WTC11 (cell line): ENCODE measurements around the gene VTA1. TPM values are rescaled to one million over a fixed set of nuclear protein-coding genes. Genes with fewer than 3 reads are reported as not detected.

Source experiments
- ATAC-seq: fragments of 200-7000 bp; cut with Tn5 transposase; 2 replicates; pipeline ENCODE4 v1.10.0; 2021; ENCODE audit warnings: mild to moderate bottlenecking, moderate library complexity
- CTCF ChIA-PET: fragments of 300-600 bp; sonication (Branson Sonifier 250); formaldehyde crosslinking; loops from one replicate; lab custom pipeline; 2021; ENCODE audit warnings: antibody characterized with exemption; lab: Charles Lee
- POLR2A ChIA-PET: fragments of 350-600 bp; sonication (Branson Sonifier 250); formaldehyde crosslinking; loops from one replicate; lab custom pipeline; 2021; ENCODE audit warnings: antibody characterized with exemption; lab: Charles Lee
- DNase-seq: peaks from one replicate; pipeline ENCODE4 v3.0.0; 2021; ENCODE audit warnings: low spot score
- H3K27ac Mint-ChIP-seq: 2 replicates; pipeline ENCODE4 v1.8.0; 2021; ENCODE audit warnings: mixed read lengths
- H3K27me3 Mint-ChIP-seq: 2 replicates; pipeline ENCODE4 v1.8.0; 2021; ENCODE audit warnings: low read depth, mild to moderate bottlenecking, moderate library complexity, mixed read lengths
- H3K36me3 Mint-ChIP-seq: 2 replicates; pipeline ENCODE4 v1.8.0; 2021; ENCODE audit warnings: mixed read lengths
- H3K4me1 Mint-ChIP-seq: 2 replicates; pipeline ENCODE4 v1.8.0; 2022; ENCODE audit warnings: mixed read lengths
- H3K4me3 Mint-ChIP-seq: 2 replicates; pipeline ENCODE4 v1.8.0; 2021; ENCODE audit warnings: mild to moderate bottlenecking, moderate library complexity, mixed read lengths
- H3K9me3 Mint-ChIP-seq: 2 replicates; pipeline ENCODE4 v1.8.0; 2021; ENCODE audit warnings: mixed read lengths
- AFF4 ChIP-seq: sonication (generic); formaldehyde crosslinking; IDR thresholded peaks from 2 replicates; pipeline ENCODE4 v1.8.1; 2023; ENCODE audit warnings: mild to moderate bottlenecking, missing genetic modification reagents, borderline replicate concordance
- ATF3 ChIP-seq: sonication (generic); formaldehyde crosslinking; conservative IDR thresholded peaks from 2 replicates; pipeline ENCODE4 v1.8.1; 2022; ENCODE audit warnings: mild to moderate bottlenecking, missing genetic modification reagents
- CDX4 ChIP-seq: fragments of 250-450 bp; sonication (Bioruptor Pico); IDR thresholded peaks from 2 replicates; pipeline ENCODE4 v1.9.0; 2021; ENCODE audit warnings: moderate library complexity, mild to moderate bottlenecking, inconsistent platforms, borderline replicate concordance
- E2F1 ChIP-seq: sonication (generic); formaldehyde crosslinking; IDR thresholded peaks from 2 replicates; pipeline ENCODE4 v1.8.0; 2022; ENCODE audit warnings: mild to moderate bottlenecking, missing genetic modification reagents
- E2F5 ChIP-seq: sonication (generic); formaldehyde crosslinking; IDR thresholded peaks from 2 replicates; pipeline ENCODE4 v1.8.1; 2022; ENCODE audit warnings: mild to moderate bottlenecking, moderate library complexity, missing genetic modification reagents
- ELF4 ChIP-seq: sonication (generic); formaldehyde crosslinking; IDR thresholded peaks from 2 replicates; pipeline ENCODE4 v1.8.1; 2022; ENCODE audit warnings: low read depth, mild to moderate bottlenecking, moderate library complexity, missing genetic modification reagents
- ETV6 ChIP-seq: sonication (generic); formaldehyde crosslinking; IDR thresholded peaks from 2 replicates; pipeline ENCODE4 v1.8.1; 2022; ENCODE audit warnings: mild to moderate bottlenecking, missing genetic modification reagents
- FOXK1 ChIP-seq: sonication (generic); formaldehyde crosslinking; IDR thresholded peaks from 2 replicates; pipeline ENCODE4 v1.8.0; 2022; ENCODE audit warnings: mild to moderate bottlenecking, moderate library complexity, missing genetic modification reagents
- GTF2I ChIP-seq: fragments of 250-450 bp; sonication (Bioruptor Pico); conservative IDR thresholded peaks from 2 replicates; pipeline ENCODE4 v1.4.0; 2021; ENCODE audit warnings: mild to moderate bottlenecking
- IRF2 ChIP-seq: sonication (generic); formaldehyde crosslinking; IDR thresholded peaks from 2 replicates; pipeline ENCODE4 v1.8.0; 2022; ENCODE audit warnings: low read depth, missing genetic modification reagents, borderline replicate concordance
- MAX ChIP-seq: sonication (generic); formaldehyde crosslinking; IDR thresholded peaks from 2 replicates; pipeline ENCODE4 v1.8.0; 2022; ENCODE audit warnings: mild to moderate bottlenecking, missing genetic modification reagents
- MXD4 ChIP-seq: fragments of 250-450 bp; sonication (Bioruptor Pico); IDR thresholded peaks from 2 replicates; pipeline ENCODE4 v1.8.0; 2021; ENCODE audit warnings: mild to moderate bottlenecking, moderate library complexity, borderline replicate concordance
- NFATC4 ChIP-seq: fragments of 250-450 bp; sonication (Bioruptor Pico); IDR thresholded peaks from 2 replicates; pipeline ENCODE4 v1.9.0; 2021; ENCODE audit warnings: mild to moderate bottlenecking
- NFYB ChIP-seq: sonication (generic); formaldehyde crosslinking; conservative IDR thresholded peaks from 2 replicates; pipeline ENCODE4 v1.8.0; 2022; ENCODE audit warnings: low read depth, missing genetic modification reagents
- RORB ChIP-seq: fragments of 250-450 bp; sonication (Bioruptor Pico); IDR thresholded peaks from 2 replicates; pipeline ENCODE4 v1.9.0; 2021; ENCODE audit warnings: mild to moderate bottlenecking
- SMAD3 ChIP-seq: sonication (generic); formaldehyde crosslinking; IDR thresholded peaks from 2 replicates; pipeline ENCODE4 v1.8.0; 2022; ENCODE audit warnings: missing genetic modification reagents, mild to moderate bottlenecking, borderline replicate concordance
- ZNF281 ChIP-seq: sonication (generic); formaldehyde crosslinking; IDR thresholded peaks from 2 replicates; pipeline ENCODE4 v1.8.0; 2023; ENCODE audit warnings: mild to moderate bottlenecking, missing genetic modification reagents
- total RNA-seq: library from RNA; stranded (reverse); gene quantifications from 3 replicates; pipeline ENCODE4 v1.2.3, GENCODE V29; 2021

The VTA1 gene
- total RNA-seq, 1 experiment from 2014 or later: 55.4 TPM

GRCh38 chr6:142236691-142237090, 89.6 kb downstream of the VTA1 start:
- Mint-ChIP-seq H3K36me3 (peaks cover 3% of the 10 kb centered on the region; the same call in 1 of the 2 replicates), H3K4me3 (no peak overlapping the region), H3K9me3 (0 out of 2 replicates have a peak, but pooled peaks cover 3% of the 10 kb centered on the region), H3K27me3 (peaks cover 48% of the 10 kb centered on the region), H3K4me1 (peaks cover 29% of the 10 kb centered on the region), H3K27ac (no peak overlapping the region)
- ATAC-seq: no peak
- ChIA-PET CTCF (no interaction called here), POLR2A (no interaction called here)
- no peak for DNase-seq
- TF ChIP-seq ZNF281 (CRISPR knock-in tag): no peak
- no peak for TF ChIP-seq E2F5 (CRISPR knock-in tag)

GRCh38 chr6:142238881-142239280, 91.8 kb downstream of the VTA1 start:
- Mint-ChIP-seq H3K9me3 (no peaks in the 10 kb centered on the region), H3K27ac (no peak overlapping the region), H3K4me1 (peaks cover 25% of the 10 kb centered on the region), H3K36me3 (peaks cover 2% of the 10 kb centered on the region; the same call in 1 of the 2 replicates), H3K4me3 (no peak overlapping the region), H3K27me3 (peaks cover 35% of the 10 kb centered on the region)
- TF ChIP-seq FOXK1 (CRISPR knock-in tag) (no peak), NFYB (no peak)
- no peak for DNase-seq
- ChIA-PET CTCF (no interaction called here), POLR2A (no interaction called here)
- no peak for ATAC-seq

- no peak for DNase-seq
- Mint-ChIP-seq H3K9me3 (no peaks in the 10 kb centered on the region), H3K27ac (no peak overlapping the region; the same call in 1 of the 2 replicates), H3K36me3 (no peaks in the 10 kb centered on the region), H3K4me1 (peaks cover 21% of the 10 kb centered on the region), H3K27me3 (peaks cover 25% of the 10 kb centered on the region), H3K4me3 (no peak overlapping the region)
- ChIA-PET POLR2A (no interaction called here), CTCF (no interaction called here)
- no peak for TF ChIP-seq ELF4 (CRISPR knock-in tag)
- no peak for TF ChIP-seq RORB (CRISPR knock-in tag)
- TF ChIP-seq GTF2I (CRISPR knock-in tag): no peak
- TF ChIP-seq IRF2 (CRISPR knock-in tag): no peak
- no peak for ATAC-seq
Measured at GRCh38 chr6:142240179-142240578, 93.1 kb downstream of the VTA1 start.

GRCh38 chr6:142241061-142241460, 94.0 kb downstream of the VTA1 start:
- POLR2A ChIA-PET: no interaction called here
- H3K4me1 Mint-ChIP-seq: peaks cover 12% of the 10 kb centered on the region
- no peak overlapping the region for H3K4me3 Mint-ChIP-seq
- CTCF ChIA-PET: no interaction called here
- H3K27ac Mint-ChIP-seq: no peak overlapping the region
- no peaks in the 10 kb centered on the region for H3K9me3 Mint-ChIP-seq
- no peak for ATAC-seq
- H3K27me3 Mint-ChIP-seq: peaks cover 16% of the 10 kb centered on the region
- no peaks in the 10 kb centered on the region for H3K36me3 Mint-ChIP-seq
- DNase-seq: no peak
- TF ChIP-seq NFATC4: no peak
- no peak for TF ChIP-seq IRF2 (CRISPR knock-in tag)
- no peak for TF ChIP-seq E2F1
- no peak for TF ChIP-seq MAX (CRISPR knock-in tag)
- TF ChIP-seq ETV6: no peak
- TF ChIP-seq MXD4 (CRISPR knock-in tag): no peak
- TF ChIP-seq CDX4 (CRISPR knock-in tag): no peak
- TF ChIP-seq ATF3 (CRISPR knock-in tag): no peak
- TF ChIP-seq AFF4: no peak
- no peak for TF ChIP-seq SMAD3 (CRISPR knock-in tag)
